B cell (primary cell): Measurements from ENCODE around the gene SMIM36. TPM values are rescaled to one million over a fixed set of nuclear protein-coding genes. Genes with fewer than 3 reads are reported as not detected.

Source experiments
- ATAC-seq: fragments of 200-7000 bp; cut with Tn5 transposase; one replicate; pipeline ENCODE4 v1.10.0; 2021; ENCODE audit warnings: low read depth, mild to moderate bottlenecking, moderate number of reproducible peaks, moderate library complexity
- CTCF ChIA-PET: fragments of 350-600 bp; sonication (Branson Sonifier 250); formaldehyde crosslinking; loops from one replicate; lab custom pipeline; 2021; ENCODE audit warnings: antibody characterized with exemption, inconsistent platforms; lab: Charles Lee
- POLR2A ChIA-PET: fragments of 350-600 bp; sonication (Branson Sonifier 250); formaldehyde crosslinking; loops from one replicate; lab custom pipeline; 2021; ENCODE audit warnings: antibody characterized with exemption; lab: Charles Lee
- DNase-seq: peaks from one replicate; pipeline ENCODE4 v3.0.0; 2013
- H2AFZ ChIP-seq: 2 replicates; pipeline ENCODE4 v1.6.1; 2012; ENCODE audit warnings: mild to moderate bottlenecking, low read depth, low read length; ENCODE audit not compliant: insufficient read depth, poor library complexity, severe bottlenecking
- H3K27ac ChIP-seq, 2 donors: 1 replicate in 1 of 2; 2 replicates in 1 of 2; pipeline ENCODE4 v1.5.1; 2012 to 2013; ENCODE audit warnings: low read length in 2 of 2, mild to moderate bottlenecking in 2 of 2, moderate library complexity in 1 of 2
- H3K27me3 ChIP-seq, 4 experiments: fragments of 200-600 bp in 1 of 4; sonication (generic) in 1 of 4; replicated peaks in 1 of 4; 1 replicate in 2 of 4; 2 replicates in 2 of 4; pipeline versions ENCODE4 v1.6.1 to v1.7.0; 2013 to 2016; ENCODE audit warnings: low read length in 3 of 4, mild to moderate bottlenecking in 2 of 4, mixed read lengths in 1 of 4, moderate library complexity in 1 of 4; ENCODE audit not compliant: insufficient read depth in 4 of 4, control insufficient read depth in 3 of 4; ENCODE audit errors: control extremely low read depth in 1 of 4
- H3K36me3 ChIP-seq, 2 experiments: replicated peaks in 1 of 2; 1 replicate in 1 of 2; 2 replicates in 1 of 2; pipeline versions ENCODE4 v1.6.1 to v1.7.1; 2013; ENCODE audit warnings: low read length in 1 of 2; ENCODE audit not compliant: insufficient read depth in 2 of 2, control insufficient read depth in 1 of 2; ENCODE audit errors: control extremely low read depth in 1 of 2, extremely low read depth in 1 of 2
- H3K4me1 ChIP-seq, 2 donors: fragments of 200-600 bp in 1 of 2; sonication (generic) in 1 of 2; 1 replicate in 1 of 2; 2 replicates in 1 of 2; pipeline versions ENCODE4 v1.5.1 to v1.6.1; 2013 to 2017; ENCODE audit warnings: low read length in 2 of 2; ENCODE audit not compliant: control insufficient read depth in 2 of 2, insufficient read depth in 2 of 2
- H3K4me2 ChIP-seq: replicated peaks from 2 replicates; pipeline ENCODE3; 2012; ENCODE audit warnings: mild to moderate bottlenecking, low read depth, low read length; ENCODE audit not compliant: poor library complexity, severe bottlenecking
- H3K4me3 ChIP-seq, 5 experiments: fragments of 200-600 bp in 1 of 5; sonication (generic) in 1 of 5; 1 replicate in 3 of 5; 2 replicates in 2 of 5; pipeline versions ENCODE4 v1.5.1 to v1.7.0; 2011 to 2016; ENCODE audit warnings: low read length in 4 of 5, mild to moderate bottlenecking in 4 of 5, low read depth in 2 of 5, control low read depth in 1 of 5, moderate library complexity in 1 of 5; ENCODE audit not compliant: insufficient read depth in 1 of 5; ENCODE audit errors: control extremely low read depth in 1 of 5, extremely low read depth in 1 of 5
- H3K79me2 ChIP-seq: fragments of 200-600 bp; sonication (generic); one replicate; pipeline ENCODE4 v1.6.0; 2016; ENCODE audit warnings: low read length; ENCODE audit not compliant: control insufficient read depth, insufficient read depth
- H3K9ac ChIP-seq: fragments of 200-600 bp; sonication (generic); 2 replicates; pipeline ENCODE4 v1.6.1; 2017; ENCODE audit warnings: mild to moderate bottlenecking, low read length, moderate library complexity
- H3K9me3 ChIP-seq, 3 donors: one replicate each; pipeline versions ENCODE4 v1.6.1 to v1.7.1; 2013; ENCODE audit warnings: low read length in 2 of 3; ENCODE audit not compliant: control insufficient read depth in 2 of 3, insufficient read depth in 1 of 3; ENCODE audit errors: control extremely low read depth in 1 of 3
- H4K20me1 ChIP-seq: 2 replicates; pipeline ENCODE4 v1.6.0; 2012; ENCODE audit warnings: mild to moderate bottlenecking, low read length; ENCODE audit not compliant: insufficient read depth, control insufficient read depth, poor library complexity, severe bottlenecking
- H3K27ac Mint-ChIP-seq: one replicate; pipeline ENCODE4 v1.8.0; 2021; ENCODE audit warnings: mixed read lengths
- H3K27me3 Mint-ChIP-seq: one replicate; pipeline ENCODE4 v1.8.0; 2021; ENCODE audit warnings: mixed read lengths
- H3K4me1 Mint-ChIP-seq: one replicate; pipeline ENCODE4 v1.8.0; 2021; ENCODE audit warnings: mixed read lengths
- H3K4me3 Mint-ChIP-seq: one replicate; pipeline ENCODE4 v1.8.0; 2021; ENCODE audit warnings: mixed read lengths
- H3K9me3 Mint-ChIP-seq: one replicate; pipeline ENCODE4 v1.8.0; 2022; ENCODE audit warnings: mixed read lengths; ENCODE audit not compliant: insufficient read depth
- CTCF ChIP-seq: fragments of 200-600 bp; IDR thresholded peaks from one replicate; pipeline ENCODE4 v1.8.0; 2022; ENCODE audit warnings: antibody characterized with exemption, mild to moderate bottlenecking
- EZH2 ChIP-seq: IDR thresholded peaks from 2 replicates; pipeline ENCODE4 v1.6.1; 2012; ENCODE audit warnings: borderline replicate concordance, low read depth, mild to moderate bottlenecking, moderate library complexity, low read length; ENCODE audit not compliant: insufficient read depth, poor library complexity, severe bottlenecking
- WGBS: methylation state at CpG from one replicate; pipeline ENCODE4 v1.1.5; 2013; ENCODE audit warnings: missing lambda C conversion rate; ENCODE audit not compliant: insufficient coverage; 5-methylcytosine and 5-hydroxymethylcytosine counted together
- intact Hi-C: fragments of 100-400 bp; cut with micrococcal nuclease; formaldehyde crosslinking; loops from one replicate; pipeline ENCODE4 v1.10.0; 2022
- polyA plus RNA-seq: library from polyadenylated mRNA; depleted of rRNA; stranded (reverse); fragments of >200 nt; gene quantifications from 2 replicates; pipeline ENCODE4 v1.2.3, GENCODE V29; 2012
- total RNA-seq, 2 donors: library from RNA; stranded (reverse); fragments of 120-200 nt in 1 of 2; gene quantifications; 1 replicate in 1 of 2; 2 replicates in 1 of 2; pipeline versions ENCODE4 v1.2.3 to v1.2.4, GENCODE V29; 2013 to 2022

Gene SMIM36
- total and polyA plus RNA-seq, 2 donors (not counting 1 experiment from before 2014, with no cell fraction given): not detected

- H3K4me3 ChIP-seq: no peak overlapping the region
- POLR2A ChIA-PET: no interaction called here
- no peak overlapping the region for H3K4me2 ChIP-seq
- no peaks in the 10 kb centered on the region for H4K20me1 ChIP-seq
- no peak for TF ChIP-seq CTCF
- H3K4me1 ChIP-seq: peaks cover 18 to 19% of the 10 kb centered on the region in 2 donors
- WGBS: 96% methylated on average over 4 of the region's 8 CpGs
- H3K9me3 ChIP-seq: no peaks in the 10 kb centered on the region
- Mint-ChIP-seq H3K27ac (no peak overlapping the region), H3K27me3 (no peaks in the 10 kb centered on the region), H3K4me3 (no peak overlapping the region), H3K9me3 (no peaks in the 10 kb centered on the region), H3K4me1 (peaks cover 33% of the 10 kb centered on the region)
- no peaks in the 10 kb centered on the region for H3K27me3 ChIP-seq
- H3K79me2 ChIP-seq: peaks cover 49% of the 10 kb centered on the region
- peaks cover 14 to 51% of the 10 kb centered on the region in 2 experiments for H3K36me3 ChIP-seq
- no peak overlapping the region for H2AFZ ChIP-seq
- ATAC-seq: no peak
- no peak for DNase-seq
- no peak overlapping the region for H3K27ac ChIP-seq
- intact Hi-C loops: loop anchor here (5.0 kb wide), 1 partner anchor 33 kb away; no protein-coding TSS in a partner anchor
- H3K9ac ChIP-seq: no peak overlapping the region
- CTCF ChIA-PET: interaction anchor here (1.1 kb wide), 1 partner anchor 66 kb away, joined by 3 read pairs; no protein-coding TSS in a partner anchor
Measured at GRCh38 chr17:55413825-55414489, 97.3 kb downstream of the SMIM36 start.

- POLR2A ChIA-PET: interaction anchor here (0.5 kb wide), 1 partner anchor 31 kb away, joined by 3 read pairs; no protein-coding TSS in a partner anchor
- CTCF ChIA-PET: interaction anchor here (1.0 to 1.1 kb wide), 2 partner anchors 10 to 1368 kb away, joined by 3 read pairs; no protein-coding TSS in a partner anchor
- 83% methylated on average over 1 of the region's 1 CpG for WGBS
Measured at GRCh38 chr17:55411463-55411855, 99.8 kb downstream of the SMIM36 start.

More at GRCh38 chr17:55411463-55411855, 99.8 kb downstream of the SMIM36 start:
- Mint-ChIP-seq H3K4me3 (no peak overlapping the region), H3K27ac (no peak overlapping the region), H3K4me1 (peaks cover 11% of the 10 kb centered on the region), H3K27me3 (no peaks in the 10 kb centered on the region), H3K9me3 (no peaks in the 10 kb centered on the region)
- Histone ChIP-seq H3K36me3 (peaks cover 24 to 71% of the 10 kb centered on the region in 2 experiments), H3K4me2 (no peak overlapping the region), H3K4me1 (peaks cover 0 to under 1% of the 10 kb centered on the region in 2 donors), H3K27me3 (no peaks in the 10 kb centered on the region), H3K79me2 (peaks cover 24% of the 10 kb centered on the region), H3K9ac (no peak overlapping the region), H3K9me3 (no peaks in the 10 kb centered on the region), H3K27ac (no peak overlapping the region), H2AFZ (no peak overlapping the region), H3K4me3 (no peak overlapping the region), H4K20me1 (no peaks in the 10 kb centered on the region)
- no peak for TF ChIP-seq EZH2
- TF ChIP-seq CTCF: no peak
- ATAC-seq (no peak), DNase-seq (no peak)
- intact Hi-C loops: loop anchor here (5.0 kb wide), 1 partner anchor 36 kb away; no protein-coding TSS in a partner anchor
